ENCODE results near the gene UBASH3B.

DNA sequence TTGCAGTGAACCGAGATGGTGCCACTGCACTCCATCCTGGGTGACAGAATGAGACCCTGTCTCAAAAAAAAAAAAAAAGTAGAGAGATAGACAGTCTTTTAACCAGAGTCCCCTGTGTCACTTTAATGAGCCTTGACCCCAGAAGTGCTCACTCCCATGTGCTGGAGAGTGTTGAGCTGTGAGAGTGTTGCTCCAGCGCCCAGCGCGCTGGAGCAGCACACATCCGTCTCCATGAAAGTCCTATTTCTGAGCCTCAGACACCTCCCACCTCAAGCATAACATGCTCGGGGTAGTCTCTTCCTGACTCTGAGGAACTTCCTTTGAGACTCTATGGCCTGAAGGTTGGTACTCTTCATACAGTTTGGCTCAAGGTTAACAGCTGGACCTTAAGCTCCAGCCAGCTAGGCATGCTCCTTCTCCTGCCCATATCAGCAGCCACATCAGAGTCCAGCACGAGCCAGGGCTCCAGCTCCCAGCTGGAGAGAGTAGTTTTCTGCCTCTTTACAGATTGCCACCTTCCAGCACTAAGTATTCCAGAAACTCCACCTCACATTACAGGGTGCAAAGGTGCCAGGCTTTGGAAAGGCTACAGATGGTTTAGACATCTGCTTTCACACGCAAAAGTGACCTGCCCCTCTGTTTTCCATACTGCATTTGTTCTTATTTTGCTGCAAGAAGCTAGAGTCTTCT lies 29.4 kb upstream of the UBASH3B start:
- TF ChIP-seq TARDBP (IDR thresholded peaks at IDR 0.05) (no peak), ZNF384 (IDR thresholded peaks at IDR 0.05) (no peak), FOXM1 (IDR thresholded peaks at IDR 0.05; ENCODE audit: borderline replicate concordance) (no peak), ARNT (IDR thresholded peaks at IDR 0.05) (no peak), SUZ12 (IDR thresholded peaks at IDR 0.05) (no peak), HDGF (IDR thresholded peaks at IDR 0.05; ENCODE audit: borderline replicate concordance) (no peak), LEF1 (IDR thresholded peaks at IDR 0.05; ENCODE audit: borderline replicate concordance) (no peak), FOXK2 (IDR thresholded peaks at IDR 0.05) (no peak)
- TF ChIP-seq, protein P1, sequence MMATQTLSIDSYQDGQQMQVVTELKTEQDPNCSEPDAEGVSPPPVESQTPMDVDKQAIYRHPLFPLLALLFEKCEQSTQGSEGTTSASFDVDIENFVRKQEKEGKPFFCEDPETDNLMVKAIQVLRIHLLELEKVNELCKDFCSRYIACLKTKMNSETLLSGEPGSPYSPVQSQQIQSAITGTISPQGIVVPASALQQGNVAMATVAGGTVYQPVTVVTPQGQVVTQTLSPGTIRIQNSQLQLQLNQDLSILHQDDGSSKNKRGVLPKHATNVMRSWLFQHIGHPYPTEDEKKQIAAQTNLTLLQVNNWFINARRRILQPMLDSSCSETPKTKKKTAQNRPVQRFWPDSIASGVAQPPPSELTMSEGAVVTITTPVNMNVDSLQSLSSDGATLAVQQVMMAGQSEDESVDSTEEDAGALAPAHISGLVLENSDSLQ (IDR thresholded peaks at IDR 0.05), result no peak

All from HEK293T (cell line).